ENCODE measurements around the gene SMARCA2.

GRCh38 chr9:2120926-2121689 is 106.0 kb downstream of the SMARCA2 start:
- TF ChIP-seq POLR2AphosphoS5 (IDR thresholded peaks at IDR 0.05; ENCODE audit: low read depth, low read length) (no peak), TAF1 (IDR thresholded peaks at IDR 0.05; ENCODE audit: borderline replicate concordance, insufficient read depth, low read length) (no peak), SIN3A (IDR thresholded peaks at IDR 0.05; ENCODE audit: borderline replicate concordance, insufficient read depth, low read length) (no peak), REST (IDR thresholded peaks at IDR 0.05; ENCODE audit: insufficient read depth in 1 of 2, low read depth in 2 of 2, low read length in 2 of 2) (no peak), FOXP2 (optimal IDR thresholded peaks at IDR 0.05; ENCODE audit: borderline replicate concordance, extremely low read depth, extremely low read length, insufficient read depth) (no peak)
